HG02884 (cell line): ENCODE data around the gene OR52E1.
"Not testable (repeated sequence)": the region's sequence is repeated elsewhere in the genome, so short reads cannot be mapped to it uniquely, and the experiment has no call there.

Experiments
- ATAC-seq: cut with Tn5 transposase; IDR thresholded peaks from one replicate; pipeline ENCODE4 v1.9.1; 2021; ENCODE audit warnings: mild to moderate bottlenecking, moderate library complexity; ENCODE audit not compliant: unreplicated experiment

Gene OR52E1

DNA sequence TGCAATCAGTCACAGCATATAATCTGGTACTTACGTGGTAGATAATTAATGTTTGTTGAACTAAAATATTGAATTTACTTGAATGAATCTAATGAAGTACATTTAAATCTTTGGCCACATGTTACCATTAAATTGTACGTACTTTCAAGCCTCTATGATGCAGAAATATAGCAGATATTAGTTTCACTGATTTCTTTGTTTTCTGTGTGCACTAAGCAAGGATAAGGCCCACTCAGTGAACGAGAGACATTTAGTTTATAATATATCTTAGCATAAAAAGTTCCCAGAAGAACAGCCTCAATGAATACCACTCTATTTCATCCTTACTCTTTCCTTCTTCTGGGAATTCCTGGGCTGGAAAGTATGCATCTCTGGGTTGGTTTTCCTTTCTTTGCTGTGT lies at the start of gene OR52E1:
TSS of gene OR52E1 (plus strand) at position 301 of the 400 bp plus-strand sequence.
- ATAC-seq = no peak

- ATAC-seq = no peak
Observed at GRCh38 chr11:5021996-5022395, 47.4 kb upstream of the OR52E1 start.

DNA sequence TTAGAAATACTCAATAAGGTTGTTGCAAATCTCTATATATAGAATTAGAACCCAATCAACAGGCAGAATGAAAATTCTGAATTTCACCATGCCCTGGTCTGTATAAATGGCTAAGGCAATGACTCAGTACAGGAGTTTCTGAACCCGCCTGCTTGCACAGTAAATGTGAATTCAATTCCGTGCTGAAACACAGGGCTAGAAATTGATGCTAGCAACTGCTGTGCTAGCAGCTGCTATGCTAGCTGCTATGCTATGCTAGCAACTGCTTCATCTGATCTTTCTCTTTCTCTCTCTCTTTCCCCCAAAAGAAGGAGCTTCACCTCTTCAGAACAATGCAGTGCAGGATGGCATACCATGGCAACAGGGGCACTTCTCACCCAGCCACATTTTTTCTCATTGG lies 32.7 kb upstream of the OR52E1 start:
- no peak for ATAC-seq

- no peak for ATAC-seq
Observed at GRCh38 chr11:5037926-5038325, 31.4 kb upstream of the OR52E1 start.

- no peak for ATAC-seq
Observed at GRCh38 chr11:5038341-5038740, 31.0 kb upstream of the OR52E1 start.

DNA sequence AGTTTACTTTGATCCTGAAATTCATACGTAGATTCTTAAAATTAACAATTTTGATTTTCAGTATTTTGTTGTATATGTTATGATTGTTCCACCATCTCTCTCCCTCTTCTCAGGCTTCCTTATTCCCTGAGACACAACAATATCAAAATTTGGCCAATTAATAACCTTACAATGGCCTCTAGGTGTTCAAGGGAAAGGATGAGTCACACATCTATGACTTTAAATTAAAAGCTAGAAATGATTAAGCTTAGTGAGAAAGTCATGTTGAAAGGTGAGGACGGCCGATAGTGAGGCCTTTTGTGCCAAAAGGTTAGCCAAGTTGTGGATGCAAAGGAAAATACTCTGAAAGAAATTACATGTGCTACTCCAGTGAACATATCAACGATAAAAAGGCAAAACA lies 28.5 kb upstream of the OR52E1 start:
- ATAC-seq = no peak

GRCh38 chr11:5042091-5042490 lies 27.3 kb upstream of the OR52E1 start:
- no peak for ATAC-seq

DNA sequence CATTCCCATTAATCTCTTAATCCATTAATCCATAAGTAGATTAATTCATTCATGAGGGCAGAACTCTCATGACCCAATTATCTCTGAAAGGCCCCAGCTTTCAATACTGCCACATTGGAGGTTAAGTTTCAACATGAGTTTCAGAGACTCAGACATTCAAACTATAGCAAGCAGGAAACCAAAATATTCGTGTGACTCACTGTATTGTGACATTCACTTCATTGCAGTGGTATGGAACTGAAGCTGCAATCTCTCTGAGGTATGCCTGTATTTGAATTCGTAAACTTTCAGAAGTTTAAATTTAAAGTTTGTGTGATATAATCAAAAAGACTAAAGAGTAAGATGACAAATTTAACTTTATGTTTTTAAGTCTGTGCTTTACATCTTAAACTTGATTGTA lies 26.0 kb upstream of the OR52E1 start:
- no peak for ATAC-seq

DNA sequence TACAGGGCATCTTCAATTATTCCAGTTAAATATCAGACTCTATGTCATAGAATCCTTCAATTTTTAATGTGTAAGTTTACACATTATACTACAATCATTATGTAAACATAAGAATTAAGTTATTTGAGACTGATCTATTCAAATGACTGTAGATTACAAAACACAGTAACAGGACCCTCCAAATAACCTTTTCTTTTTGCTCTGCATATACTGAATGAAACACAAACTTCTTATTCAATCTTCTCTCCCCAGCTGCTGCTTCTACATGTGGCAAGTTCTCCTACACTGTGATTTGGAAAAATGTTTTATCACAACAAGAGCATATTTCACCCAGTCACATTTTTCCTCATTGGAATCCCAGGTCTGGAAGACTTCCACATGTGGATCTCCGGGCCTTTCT lies 23.1 kb upstream of the OR52E1 start, which contains the start of gene OR52J3:
TSS of gene OR52J3 (plus strand) at position 301 of the 400 bp plus-strand sequence. CDS start at position 301, 0 bp downstream.
- ATAC-seq = no peak

DNA sequence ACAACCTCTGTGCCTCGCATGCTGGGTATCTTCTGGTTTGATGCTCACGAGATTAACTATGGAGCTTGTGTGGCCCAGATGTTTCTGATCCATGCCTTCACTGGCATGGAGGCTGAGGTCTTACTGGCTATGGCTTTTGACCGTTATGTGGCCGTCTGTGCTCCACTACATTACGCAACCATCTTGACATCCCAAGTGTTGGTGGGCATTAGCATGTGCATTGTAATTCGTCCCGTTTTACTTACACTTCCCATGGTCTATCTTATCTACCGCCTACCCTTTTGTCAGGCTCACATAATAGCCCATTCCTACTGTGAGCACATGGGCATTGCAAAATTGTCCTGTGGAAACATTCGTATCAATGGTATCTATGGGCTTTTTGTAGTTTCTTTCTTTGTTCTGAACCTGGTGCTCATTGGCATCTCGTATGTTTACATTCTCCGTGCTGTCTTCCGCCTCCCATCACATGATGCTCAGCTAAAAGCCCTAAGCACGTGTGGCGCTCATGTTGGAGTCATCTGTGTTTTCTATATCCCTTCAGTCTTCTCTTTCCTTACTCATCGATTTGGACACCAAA lies 22.5 kb upstream of the OR52E1 start:
- no peak for ATAC-seq

- not testable (repeated sequence) for ATAC-seq
Observed at GRCh38 chr11:5058679-5059078, 10.7 kb upstream of the OR52E1 start.

DNA sequence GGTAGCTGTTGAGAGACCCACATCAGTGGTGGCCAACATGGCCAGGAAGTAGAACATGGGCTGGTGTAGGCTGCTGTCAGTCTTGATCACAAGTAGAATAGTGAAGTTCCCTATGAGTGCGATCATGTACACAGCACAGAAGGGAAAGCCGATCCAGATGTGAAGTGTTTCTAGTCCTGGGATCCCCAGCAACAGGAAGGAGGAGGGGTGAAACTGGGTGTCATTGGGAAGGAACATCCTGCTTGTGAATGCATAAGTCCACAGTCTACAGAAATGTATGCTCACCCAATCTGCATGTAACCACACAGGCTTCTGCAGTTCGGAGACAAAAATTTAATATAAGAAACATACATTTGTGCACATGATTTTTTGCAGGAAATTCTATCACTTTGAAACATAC lies 10.0 kb upstream of the OR52E1 start, which contains the start of gene OR52E2:
TSS of gene OR52E2 (minus strand) at position 237 of the 400 bp plus-strand sequence. CDS start at position 237, 0 bp downstream.
- ATAC-seq = no peak

DNA sequence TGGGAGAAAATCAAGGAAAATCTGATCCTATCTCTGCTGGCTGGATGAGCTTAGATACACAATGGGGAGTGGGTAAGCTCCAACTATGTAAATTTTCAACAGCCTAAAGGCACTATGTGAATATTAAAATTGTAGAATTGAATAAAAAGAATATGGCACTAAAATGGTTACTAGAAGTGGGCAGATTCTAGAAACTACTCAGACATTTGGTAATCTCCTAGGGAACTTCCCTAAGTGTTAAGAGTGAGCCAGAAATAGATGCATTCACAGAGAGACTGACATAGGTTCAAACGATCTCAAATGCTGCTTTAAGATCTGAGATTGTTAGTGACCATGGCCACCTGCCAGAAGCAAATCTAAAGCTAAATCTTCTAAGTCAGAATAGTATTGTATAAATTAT lies 4.3 kb upstream of the OR52E1 start:
- ATAC-seq = no peak

GRCh38 chr11:5071799-5072198 lies 2.4 kb downstream of the OR52E1 start:
- no peak for ATAC-seq

DNA sequence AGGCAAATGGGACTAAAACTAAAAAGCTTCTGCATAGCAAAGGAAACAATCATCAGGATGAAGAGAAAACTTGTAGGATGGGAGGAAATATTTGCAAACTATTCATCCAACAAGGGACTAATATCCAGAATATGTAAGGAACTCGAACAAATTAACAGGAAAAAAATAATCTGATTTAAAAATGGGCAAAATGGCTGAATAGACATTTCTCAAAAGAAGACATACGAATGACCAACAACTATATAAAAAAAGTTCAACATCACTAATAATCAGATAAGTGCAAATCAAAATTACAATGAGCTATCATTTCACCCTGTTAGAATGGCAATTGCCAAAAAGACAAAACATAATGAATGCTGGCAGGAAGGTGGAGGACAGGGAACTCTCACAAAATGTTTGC lies 12.0 kb downstream of the OR52E1 start:
- ATAC-seq = no peak

DNA sequence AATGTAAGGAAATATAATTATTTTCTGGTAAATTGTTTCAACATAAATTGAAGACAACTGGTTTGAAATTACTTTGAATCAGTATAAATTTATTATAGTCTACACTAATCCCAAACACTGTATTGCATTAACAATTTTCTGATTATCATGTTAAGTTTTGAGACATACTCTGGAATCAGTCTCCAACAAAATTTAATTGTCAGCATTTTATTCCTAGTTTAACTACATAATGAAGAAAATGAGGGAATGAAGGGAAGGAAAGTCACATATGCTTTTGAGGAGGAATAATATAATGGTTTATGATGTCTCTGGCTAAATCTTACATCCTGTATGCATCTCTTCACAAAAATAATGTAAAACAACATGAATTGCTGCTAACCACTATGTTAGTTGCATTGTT lies 14.2 kb downstream of the OR52E1 start:
- no peak for ATAC-seq

GRCh38 chr11:5088556-5088955 lies 19.2 kb downstream of the OR52E1 start:
- ATAC-seq = no peak

GRCh38 chr11:5090668-5091067 lies 21.3 kb downstream of the OR52E1 start:
- ATAC-seq = no peak

- ATAC-seq = no peak
Observed at GRCh38 chr11:5092821-5093585, 23.6 kb downstream of the OR52E1 start.

GRCh38 chr11:5096011-5096410 lies 26.6 kb downstream of the OR52E1 start:
- no peak for ATAC-seq

- no peak for ATAC-seq
Observed at GRCh38 chr11:5102246-5102645, 32.9 kb downstream of the OR52E1 start.

DNA sequence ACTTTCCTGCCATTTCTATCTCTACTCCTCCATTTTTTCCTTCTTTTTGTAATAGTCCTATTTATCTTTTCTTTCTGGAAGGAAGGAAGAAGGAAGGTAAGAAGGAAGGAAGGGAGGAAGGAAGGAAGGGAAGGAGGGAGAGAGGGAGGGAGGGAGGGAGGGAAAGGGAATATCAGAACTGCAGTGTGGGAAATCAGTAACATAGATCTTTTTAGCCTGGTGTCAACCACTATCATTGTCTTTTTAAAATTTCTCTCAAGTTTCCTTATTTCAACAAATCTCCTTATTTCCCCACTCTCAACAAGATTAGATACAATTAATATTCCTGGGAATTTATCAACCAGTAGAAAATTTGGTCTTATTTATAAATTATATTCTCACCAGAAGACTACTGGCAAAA lies 33.7 kb downstream of the OR52E1 start:
- ATAC-seq = no peak
